Activated CD4-positive, CD25-positive, alpha-beta regulatory T cell (primary cell): ENCODE measurements around the gene TSBP1.
"Not testable (repeated sequence)": the region's sequence is repeated elsewhere in the genome, so short reads cannot be mapped to it uniquely, and the experiment has no call there.

Source experiments
- DNase-seq, 4 experiments: peaks; one replicate each; lab custom pipeline; 2025; lab: John Stamatoyannopoulos, UW

Gene TSBP1

GRCh38 chr6:32375739-32376529 is 4.2 kb upstream of the TSBP1 start:
- DNase-seq = no peak

GRCh38 chr6:32371229-32371628 is 474 bp downstream of the TSBP1 start:
- no peak for DNase-seq

GRCh38 chr6:32370505-32370904 is 1.2 kb downstream of the TSBP1 start:
- no peak for DNase-seq

DNA sequence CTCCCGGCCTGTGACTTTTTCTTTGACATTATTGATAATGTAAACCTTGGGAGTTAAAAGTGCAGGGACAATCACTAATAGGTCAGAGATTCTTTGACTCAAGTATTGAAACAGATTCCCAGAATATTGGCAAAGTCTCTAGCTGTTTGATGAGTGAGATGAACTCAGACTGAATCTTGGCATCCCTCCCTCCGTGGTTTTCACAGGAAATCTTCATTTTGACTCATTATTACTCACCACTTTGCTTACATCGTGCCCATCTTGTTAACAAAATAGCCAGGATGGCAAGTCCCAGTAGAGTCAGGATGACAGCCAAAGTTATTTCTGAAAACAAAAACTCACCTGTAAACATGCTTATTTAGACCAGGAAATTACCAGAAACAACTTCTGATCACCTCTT is 2.0 kb downstream of the TSBP1 start:
- DNase-seq = no peak

GRCh38 chr6:32367644-32368043 is 4.1 kb downstream of the TSBP1 start:
- no peak for DNase-seq

GRCh38 chr6:32359225-32359624 is 12.5 kb downstream of the TSBP1 start:
- DNase-seq = not testable (repeated sequence)

DNA sequence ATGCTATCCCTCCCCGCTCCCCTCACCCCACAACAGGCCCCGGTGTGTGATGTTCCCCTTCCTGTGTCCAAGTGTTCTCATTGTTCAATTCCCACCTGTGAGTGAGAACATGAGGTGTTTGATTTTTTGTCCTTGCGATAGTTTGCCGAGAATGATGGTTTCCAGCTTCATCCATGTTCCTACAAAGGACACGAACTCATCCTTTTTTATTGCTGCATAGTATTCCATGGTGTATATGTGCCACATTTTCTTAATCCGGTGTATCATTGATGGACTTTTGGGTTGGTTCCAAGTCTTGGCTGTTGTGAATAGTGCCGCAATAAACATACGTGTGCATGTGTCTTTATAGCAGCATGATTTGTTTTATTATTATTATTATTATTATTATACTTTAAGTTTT is 13.2 kb downstream of the TSBP1 start:
- DNase-seq = not testable (repeated sequence)

- no peak for DNase-seq
Observed at GRCh38 chr6:32355018-32355417, 16.7 kb downstream of the TSBP1 start.

- no peak for DNase-seq
Observed at GRCh38 chr6:32353348-32353747, 18.4 kb downstream of the TSBP1 start.

GRCh38 chr6:32340242-32340641 is 31.5 kb downstream of the TSBP1 start:
- no peak for DNase-seq

- DNase-seq = no peak
Observed at GRCh38 chr6:32337186-32337805, 34.4 kb downstream of the TSBP1 start.

DNA sequence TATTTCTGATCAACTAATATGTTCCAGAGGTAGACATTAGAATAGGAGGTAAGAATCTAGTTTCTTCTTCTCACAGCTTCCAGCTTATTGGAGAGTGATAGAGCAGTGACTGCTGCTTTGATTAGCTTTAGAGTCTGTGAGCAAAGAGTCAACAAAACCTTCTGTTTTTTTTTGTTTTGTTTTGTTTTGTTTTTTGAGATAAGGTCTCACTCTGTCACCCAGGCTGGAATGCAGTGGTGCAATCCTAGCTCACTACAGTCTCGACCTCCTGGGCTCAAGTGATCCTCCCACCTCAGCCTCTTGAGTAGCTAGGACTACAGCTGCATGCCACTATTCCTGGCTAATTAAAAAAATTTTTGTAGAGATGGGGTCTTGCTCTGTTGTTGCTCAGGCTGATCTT is 39.3 kb downstream of the TSBP1 start:
- no peak for DNase-seq

DNA sequence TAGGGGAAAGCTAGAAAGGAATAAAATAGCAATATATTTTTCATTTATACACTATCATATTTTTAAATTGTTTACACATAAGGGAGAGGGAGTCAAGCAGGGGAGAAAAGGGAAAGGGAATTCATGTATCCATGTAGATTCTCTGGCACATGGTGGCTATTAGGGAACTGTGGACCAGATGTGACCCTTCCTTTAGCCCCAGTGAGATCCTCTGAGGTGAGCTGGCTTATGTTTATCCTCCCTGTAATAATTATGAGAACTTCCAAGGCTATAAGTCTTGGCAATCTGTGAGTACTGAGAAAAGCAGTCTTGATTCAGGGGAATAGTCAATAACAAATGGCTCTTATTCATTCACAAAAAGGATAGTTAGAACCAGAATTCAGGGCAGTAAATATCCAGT is 42.6 kb downstream of the TSBP1 start:
- no peak for DNase-seq

GRCh38 chr6:32327103-32327502 is 44.6 kb downstream of the TSBP1 start:
- no peak for DNase-seq

GRCh38 chr6:32318501-32318900 is 53.2 kb downstream of the TSBP1 start:
- DNase-seq = no peak

GRCh38 chr6:32317541-32317940 is 54.2 kb downstream of the TSBP1 start:
- DNase-seq = no peak

GRCh38 chr6:32313964-32314363 is 57.7 kb downstream of the TSBP1 start:
- DNase-seq = no peak

DNA sequence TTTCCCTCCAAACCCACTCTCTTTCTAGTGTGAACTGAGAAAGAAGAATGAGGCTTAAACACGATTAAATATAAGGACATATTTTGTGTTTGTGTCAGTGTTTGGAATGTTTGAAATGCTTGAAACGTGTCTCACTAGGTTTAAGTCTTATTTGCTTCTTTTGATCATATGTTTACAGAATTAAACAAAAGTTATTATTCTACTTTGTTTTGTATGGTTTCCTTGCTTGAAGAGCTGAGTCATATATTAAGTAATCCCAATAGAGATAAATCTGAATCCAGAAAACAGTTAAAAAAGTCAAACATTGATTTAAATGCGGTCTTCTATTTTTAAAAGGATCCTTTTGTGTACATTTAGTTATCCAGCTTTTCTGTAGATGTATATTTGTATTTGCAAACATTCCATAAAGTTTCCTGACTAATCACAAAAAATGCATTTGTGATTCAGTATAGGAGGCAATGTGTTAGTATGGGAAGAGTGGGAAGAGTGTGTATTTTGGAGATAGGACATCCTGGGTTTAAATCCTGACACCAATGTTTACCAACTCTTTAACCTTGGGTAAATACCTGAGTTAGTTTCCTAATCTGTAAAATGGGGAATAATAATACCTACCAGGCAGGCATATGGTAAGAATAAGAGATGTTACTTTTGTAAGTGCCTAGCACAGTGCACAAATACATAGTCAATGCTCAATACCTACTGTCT is 72.9 kb downstream of the TSBP1 start:
- no peak for DNase-seq

GRCh38 chr6:32294980-32295379 is 76.7 kb downstream of the TSBP1 start:
- not testable (repeated sequence) for DNase-seq

DNA sequence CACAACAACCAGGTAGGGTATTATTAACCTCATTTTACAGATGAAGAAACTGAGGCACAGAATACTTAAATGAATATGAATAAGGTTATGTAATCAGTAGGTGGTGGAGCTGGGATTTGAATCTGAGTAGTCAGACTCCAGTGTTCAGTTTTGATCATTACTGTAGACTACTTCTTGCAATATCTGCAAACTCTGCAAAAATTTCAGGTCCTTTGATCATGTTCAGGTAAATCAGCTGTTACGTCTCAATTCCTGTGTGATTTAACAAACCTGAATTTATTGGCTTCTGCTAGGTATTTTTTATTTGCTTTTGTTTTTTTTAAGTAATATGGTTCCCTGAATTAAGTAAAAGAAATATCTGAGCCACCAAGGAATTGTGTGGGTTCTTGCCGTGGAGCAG is 77.1 kb downstream of the TSBP1 start:
- DNase-seq = no peak

DNA sequence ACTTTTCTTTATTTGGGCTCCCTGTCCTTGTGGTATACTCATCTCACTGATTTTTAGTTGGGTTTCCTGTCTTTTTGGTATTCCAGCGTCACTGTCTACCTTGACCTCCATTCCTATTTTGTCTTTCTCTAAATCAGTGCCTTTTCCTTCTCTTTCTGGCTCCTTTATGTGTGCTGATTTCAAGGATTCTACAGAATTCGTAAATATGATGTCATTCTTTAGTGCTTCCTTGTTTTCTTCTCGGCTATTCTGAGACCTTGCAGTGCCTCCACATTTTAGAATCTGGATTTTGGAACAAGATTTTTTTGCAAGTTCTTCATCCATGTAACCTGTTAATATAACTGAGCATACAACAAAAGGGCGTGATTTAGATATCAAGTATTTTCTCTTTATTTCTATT is 78.0 kb downstream of the TSBP1 start:
- no peak for DNase-seq

DNA sequence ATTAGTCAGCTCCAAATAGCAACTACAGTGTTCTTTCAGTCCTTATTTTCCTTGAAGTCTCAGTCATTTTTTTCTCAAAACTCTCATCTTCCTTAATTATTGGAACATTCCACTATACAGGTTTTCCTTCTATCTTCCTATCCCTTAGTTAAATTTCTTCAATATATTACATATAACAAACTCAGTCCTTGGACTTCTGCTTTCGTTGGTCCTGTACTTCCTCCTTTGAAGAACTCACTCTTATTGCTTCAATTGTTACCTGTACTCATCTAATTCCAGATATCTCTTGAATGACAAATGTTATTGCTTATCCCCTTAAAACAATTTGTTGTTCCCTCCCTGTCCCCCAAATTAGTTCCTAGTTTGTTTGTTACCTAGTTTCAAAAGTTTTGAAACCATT is 80.2 kb downstream of the TSBP1 start:
- no peak for DNase-seq

DNA sequence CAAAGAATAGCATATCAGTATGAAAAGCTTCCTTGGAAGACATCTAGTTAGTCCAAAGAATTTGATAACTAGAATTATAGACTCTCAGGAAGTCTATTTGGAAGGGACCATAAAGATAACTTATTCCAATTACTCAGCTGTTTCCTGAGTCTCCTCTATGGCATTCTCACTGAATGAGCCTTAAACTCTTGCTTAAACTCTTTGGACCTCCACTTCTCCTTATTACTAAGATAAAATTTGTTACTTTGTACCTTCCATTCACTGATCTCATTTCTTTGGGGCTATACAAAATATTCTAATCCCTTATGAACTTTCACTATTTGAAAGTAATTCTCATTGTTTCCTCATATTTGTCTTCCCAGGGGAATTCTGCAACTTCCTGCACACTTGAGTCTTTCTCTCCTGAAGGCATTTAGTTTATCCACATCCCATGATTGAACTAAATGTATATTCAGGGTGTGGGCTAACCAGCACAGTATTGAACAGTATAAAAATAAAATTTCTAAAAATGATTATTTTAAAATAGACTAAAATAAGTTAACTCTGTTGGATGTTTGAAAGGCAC is 80.7 kb downstream of the TSBP1 start:
- DNase-seq = no peak
